ENCODE data around the gene PIP5K1B. TPM values are rescaled to one million over a fixed set of nuclear protein-coding genes. Genes with fewer than 3 reads are reported as not detected.

PIP5K1B gene
- total RNA-seq, 1 experiment from 2014 or later = not detected

DNA sequence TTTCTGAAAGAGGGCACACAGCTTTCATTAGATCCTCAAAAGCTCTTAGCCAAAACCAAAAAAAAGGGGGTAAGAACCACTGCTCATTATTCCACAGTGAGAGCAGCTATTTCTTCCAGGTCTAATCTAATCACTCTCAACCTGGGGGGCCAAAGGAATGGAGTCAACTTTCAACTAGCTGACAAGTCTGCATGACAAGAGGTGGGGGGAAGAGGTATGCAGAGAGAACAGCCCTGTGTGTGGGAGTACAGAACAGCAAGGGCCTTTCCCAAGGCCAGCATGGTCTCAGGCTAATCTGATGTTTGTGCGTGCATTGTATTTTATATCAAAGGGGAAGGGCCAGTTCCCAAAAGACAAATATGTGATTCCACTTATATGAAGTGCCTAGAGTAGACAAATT lies 36.9 kb upstream of the PIP5K1B start:
- POLR2A ChIA-PET (ENCODE audit: unreplicated experiment) = no interaction called here
- ATAC-seq = no peak
- no peaks in the 10 kb centered on the region for H3K36me3 ChIP-seq (ENCODE audit: low read depth, low read length)
- peaks cover 31% of the 10 kb centered on the region for H3K27me3 ChIP-seq (ENCODE audit: low read length)
- no peaks in the 10 kb centered on the region for H3K9me2 ChIP-seq (replicated peaks; ENCODE audit: low read length)
- TF ChIP-seq EZH2 (IDR thresholded peaks at IDR 0.05; ENCODE audit: low read length, unreplicated experiment) (no peak), EZH2phosphoT487 (IDR thresholded peaks at IDR 0.05; ENCODE audit: borderline replicate concordance, low read length) (no peak)
- TF ChIP-seq, protein P1, sequence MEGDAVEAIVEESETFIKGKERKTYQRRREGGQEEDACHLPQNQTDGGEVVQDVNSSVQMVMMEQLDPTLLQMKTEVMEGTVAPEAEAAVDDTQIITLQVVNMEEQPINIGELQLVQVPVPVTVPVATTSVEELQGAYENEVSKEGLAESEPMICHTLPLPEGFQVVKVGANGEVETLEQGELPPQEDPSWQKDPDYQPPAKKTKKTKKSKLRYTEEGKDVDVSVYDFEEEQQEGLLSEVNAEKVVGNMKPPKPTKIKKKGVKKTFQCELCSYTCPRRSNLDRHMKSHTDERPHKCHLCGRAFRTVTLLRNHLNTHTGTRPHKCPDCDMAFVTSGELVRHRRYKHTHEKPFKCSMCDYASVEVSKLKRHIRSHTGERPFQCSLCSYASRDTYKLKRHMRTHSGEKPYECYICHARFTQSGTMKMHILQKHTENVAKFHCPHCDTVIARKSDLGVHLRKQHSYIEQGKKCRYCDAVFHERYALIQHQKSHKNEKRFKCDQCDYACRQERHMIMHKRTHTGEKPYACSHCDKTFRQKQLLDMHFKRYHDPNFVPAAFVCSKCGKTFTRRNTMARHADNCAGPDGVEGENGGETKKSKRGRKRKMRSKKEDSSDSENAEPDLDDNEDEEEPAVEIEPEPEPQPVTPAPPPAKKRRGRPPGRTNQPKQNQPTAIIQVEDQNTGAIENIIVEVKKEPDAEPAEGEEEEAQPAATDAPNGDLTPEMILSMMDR (conservative IDR thresholded peaks at IDR 0.05; ENCODE audit: low read depth, low read length) = no peak
- H3F3A ChIP-seq (ENCODE audit: low read length, unreplicated experiment) = no peaks in the 10 kb centered on the region
- H3K79me2 ChIP-seq (ENCODE audit: low read length) = no peaks in the 10 kb centered on the region
- intact Hi-C loops (cut with micrococcal nuclease) = no loop called here
- CTCF ChIA-PET = no interaction called here
- no peak overlapping the region for H3K27ac ChIP-seq (ENCODE audit: low read length)
- no TSS peak for BruUV-seq (replicated peaks)
- no peak overlapping the region for H3K4me3 ChIP-seq (ENCODE audit: low read length)
- H4K20me1 ChIP-seq (ENCODE audit: low read length) = no peaks in the 10 kb centered on the region
- no peak overlapping the region for H2AFZ ChIP-seq (ENCODE audit: low read length)
- DNase-seq = no peak
- H3K9me3 ChIP-seq (ENCODE audit: low read length) = no peaks in the 10 kb centered on the region
- no peak overlapping the region for H3K9ac ChIP-seq (ENCODE audit: low read length)
- H3K4me1 ChIP-seq (ENCODE audit: insufficient read depth, low read length) = no peaks in the 10 kb centered on the region
- H3K4me2 ChIP-seq (ENCODE audit: low read length) = no peak overlapping the region

DNA sequence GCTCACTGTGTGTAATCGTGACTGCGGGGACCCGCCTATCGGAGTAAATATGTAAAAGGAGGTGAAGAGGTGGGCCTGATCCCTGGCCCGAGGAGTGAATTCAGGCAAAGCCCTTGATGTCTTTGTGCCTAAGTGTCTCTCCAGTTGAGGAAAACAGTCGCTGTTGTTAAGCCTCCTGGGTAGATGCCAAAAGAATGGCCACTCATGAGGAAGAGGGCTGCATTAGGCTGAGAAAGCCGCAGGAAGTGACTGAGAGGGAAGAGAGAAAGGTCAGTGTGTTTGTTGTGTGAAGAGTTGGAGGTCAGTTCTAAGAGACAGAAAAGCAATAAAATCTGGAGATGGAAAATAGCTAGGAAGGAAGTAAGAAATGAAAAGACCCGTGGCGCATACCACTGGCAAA lies 35.8 kb upstream of the PIP5K1B start:
- peaks cover 36% of the 10 kb centered on the region for H3K27me3 ChIP-seq (ENCODE audit: low read length)
- no peak overlapping the region for H3K27ac ChIP-seq (ENCODE audit: low read length)
- BruUV-seq (replicated peaks) = no TSS peak
- H3K36me3 ChIP-seq (ENCODE audit: low read depth, low read length) = no peaks in the 10 kb centered on the region
- TF ChIP-seq EZH2 (IDR thresholded peaks at IDR 0.05; ENCODE audit: low read length, unreplicated experiment) (no peak), EZH2phosphoT487 (IDR thresholded peaks at IDR 0.05; ENCODE audit: borderline replicate concordance, low read length) (no peak)
- TF ChIP-seq, protein P1 (conservative IDR thresholded peaks at IDR 0.05; ENCODE audit: low read depth, low read length) = no peak
- intact Hi-C loops (cut with micrococcal nuclease) = no loop called here
- no peak for ATAC-seq
- ChIA-PET CTCF (no interaction called here), POLR2A (ENCODE audit: unreplicated experiment) (no interaction called here)
- no peaks in the 10 kb centered on the region for H3K79me2 ChIP-seq (ENCODE audit: low read length)
- no peak overlapping the region for H3K4me3 ChIP-seq (ENCODE audit: low read length)
- no peaks in the 10 kb centered on the region for H3F3A ChIP-seq (ENCODE audit: low read length, unreplicated experiment)
- no peaks in the 10 kb centered on the region for H3K4me1 ChIP-seq (ENCODE audit: insufficient read depth, low read length)
- H4K20me1 ChIP-seq (ENCODE audit: low read length) = no peaks in the 10 kb centered on the region
- no peaks in the 10 kb centered on the region for H3K9me3 ChIP-seq (ENCODE audit: low read length)
- DNase-seq = no peak
- H3K9me2 ChIP-seq (replicated peaks; ENCODE audit: low read length) = no peaks in the 10 kb centered on the region
- H3K9ac ChIP-seq (ENCODE audit: low read length) = no peak overlapping the region
- H3K4me2 ChIP-seq (ENCODE audit: low read length) = no peak overlapping the region
- H2AFZ ChIP-seq (ENCODE audit: low read length) = no peak overlapping the region

DNA sequence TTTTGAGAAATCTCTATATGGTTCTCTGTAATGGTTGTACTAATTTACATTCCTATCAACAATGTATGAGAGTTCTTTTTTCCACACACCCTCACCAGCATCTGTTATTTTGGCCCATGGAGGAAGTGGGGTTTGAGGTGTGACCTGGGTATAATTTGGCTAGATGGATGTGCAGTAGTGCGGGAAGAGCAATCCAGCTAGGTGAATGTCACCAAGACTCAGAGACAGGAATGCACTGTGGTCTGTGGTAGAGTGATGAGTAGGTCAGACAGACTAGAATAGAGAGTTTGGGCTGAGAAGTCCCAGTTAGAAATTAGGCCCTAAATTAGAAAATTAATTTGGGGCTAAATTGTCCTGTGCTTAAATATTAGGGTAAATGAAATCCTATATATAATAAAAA lies 32.8 kb upstream of the PIP5K1B start:
- Histone ChIP-seq H3K27ac (ENCODE audit: low read length) (no peak overlapping the region), H3K27me3 (ENCODE audit: low read length) (peaks cover 57% of the 10 kb centered on the region), H2AFZ (ENCODE audit: low read length) (no peak overlapping the region), H3K4me2 (ENCODE audit: low read length) (no peak overlapping the region), H3K79me2 (ENCODE audit: low read length) (no peaks in the 10 kb centered on the region), H3K36me3 (ENCODE audit: low read depth, low read length) (no peaks in the 10 kb centered on the region), H3K9me2 (replicated peaks; ENCODE audit: low read length) (no peaks in the 10 kb centered on the region), H3K4me3 (ENCODE audit: low read length) (no peak overlapping the region), H3K4me1 (ENCODE audit: insufficient read depth, low read length) (no peaks in the 10 kb centered on the region), H3K9ac (ENCODE audit: low read length) (no peak overlapping the region), H3F3A (ENCODE audit: low read length, unreplicated experiment) (no peaks in the 10 kb centered on the region), H3K9me3 (ENCODE audit: low read length) (no peaks in the 10 kb centered on the region), H4K20me1 (ENCODE audit: low read length) (no peaks in the 10 kb centered on the region)
- ChIA-PET POLR2A (ENCODE audit: unreplicated experiment) (no interaction called here), CTCF (no interaction called here)
- BruUV-seq (replicated peaks) = no TSS peak
- TF ChIP-seq, protein P1 (conservative IDR thresholded peaks at IDR 0.05; ENCODE audit: low read depth, low read length) = no peak
- no peak for TF ChIP-seq EZH2phosphoT487 (IDR thresholded peaks at IDR 0.05; ENCODE audit: borderline replicate concordance, low read length)
- no peak for TF ChIP-seq EZH2 (IDR thresholded peaks at IDR 0.05; ENCODE audit: low read length, unreplicated experiment)
- DNase-seq (no peak), ATAC-seq (no peak)
- intact Hi-C loops (cut with micrococcal nuclease) = no loop called here

Measured in PC-3 (cell line).